Measurements from ENCODE around the gene LUZP2.

The LUZP2 gene

DNA sequence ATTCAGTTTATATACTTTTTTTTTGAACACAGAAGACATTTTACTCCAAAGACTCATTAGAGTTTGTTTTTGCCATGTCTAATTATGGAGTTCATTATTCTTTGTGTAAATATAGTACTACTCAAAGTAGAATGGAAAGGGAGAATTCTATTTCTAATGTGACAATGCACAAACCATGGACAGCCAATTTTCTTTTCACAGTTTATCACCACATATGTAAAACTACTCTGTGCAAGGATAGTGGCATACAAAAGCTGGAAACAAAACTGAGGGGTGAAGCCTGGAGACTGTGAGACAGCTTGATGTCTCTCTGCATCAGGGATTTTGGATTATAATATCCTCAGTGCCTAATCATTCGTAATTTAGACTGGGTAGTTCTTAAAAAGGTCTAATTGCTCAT is 75.5 kb downstream of the LUZP2 start:
- DNase-seq = no peak

DNA sequence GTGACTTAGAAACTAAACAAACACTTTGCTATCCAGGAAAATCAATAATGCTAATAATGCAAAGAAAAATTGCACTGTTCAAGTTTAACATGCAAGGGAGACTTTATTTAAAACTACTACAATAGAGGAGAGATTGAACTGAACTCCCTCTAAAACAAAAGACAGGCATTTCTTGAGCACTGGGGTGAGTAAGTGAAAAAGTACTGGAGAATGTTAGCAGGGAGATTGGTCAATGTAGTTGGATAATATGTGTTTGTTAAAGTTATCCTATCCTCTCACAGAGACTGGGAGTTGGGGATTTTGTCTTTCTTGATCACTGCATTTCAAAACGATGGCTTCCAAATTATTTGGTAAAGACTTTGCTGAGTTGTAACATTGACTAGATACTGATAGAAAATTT is 77.6 kb downstream of the LUZP2 start:
- DNase-seq = no peak

DNA sequence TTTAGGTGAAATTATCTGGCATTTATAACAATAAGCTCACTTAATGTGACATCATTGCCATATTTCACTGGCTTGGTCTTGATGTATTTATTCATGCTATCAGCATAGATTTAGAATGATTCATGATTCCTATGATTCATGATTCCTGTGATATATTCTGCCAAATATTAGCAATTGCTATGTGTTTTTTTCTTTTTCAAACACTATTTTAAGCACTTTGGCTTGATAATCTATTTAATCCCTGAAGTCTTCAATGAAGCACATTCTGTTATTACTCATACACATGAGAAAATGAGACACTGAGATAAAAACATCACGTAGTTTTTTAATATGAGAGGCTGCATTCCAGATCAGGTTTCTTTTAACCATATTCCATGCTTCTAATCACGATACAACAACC is 78.5 kb downstream of the LUZP2 start:
- DNase-seq = no peak

DNA sequence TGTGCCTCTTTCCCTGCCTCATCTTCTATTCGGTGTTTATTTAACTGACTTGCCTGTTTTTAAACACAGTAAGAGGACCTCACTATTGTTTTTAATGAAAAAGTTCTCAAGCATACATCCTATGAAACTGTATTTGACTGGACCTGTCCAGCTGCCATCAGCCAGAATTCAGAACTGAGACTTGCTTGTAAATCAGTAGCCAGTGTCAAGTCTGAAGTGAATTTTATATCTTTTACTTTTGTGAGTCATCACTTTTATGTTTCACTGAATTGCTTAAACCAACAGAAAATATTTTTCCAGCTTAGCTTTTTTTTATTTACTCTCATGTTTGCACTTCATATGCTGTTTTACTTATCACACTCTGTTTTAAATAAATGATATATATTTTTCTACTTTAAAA is 88.3 kb downstream of the LUZP2 start:
- no peak for DNase-seq

DNA sequence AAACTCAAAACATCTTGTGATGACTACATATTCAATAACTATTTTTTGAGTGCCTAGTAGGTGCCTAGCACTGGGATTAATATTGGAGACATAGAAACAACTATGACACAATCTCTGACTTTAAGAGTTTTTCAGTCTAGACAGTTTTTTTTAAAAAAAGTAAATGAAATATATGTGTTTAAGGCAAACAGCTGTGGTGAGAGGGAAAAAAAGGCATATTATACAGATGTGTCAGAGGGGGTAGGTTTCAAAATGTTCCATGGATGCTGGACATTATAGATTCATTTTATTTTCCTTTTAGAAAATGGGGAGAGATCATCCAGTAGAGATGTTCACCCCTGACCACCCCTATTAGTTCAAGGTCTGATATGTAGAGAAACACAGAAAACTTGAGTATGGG is 90.8 kb downstream of the LUZP2 start:
- DNase-seq = no peak

DNA sequence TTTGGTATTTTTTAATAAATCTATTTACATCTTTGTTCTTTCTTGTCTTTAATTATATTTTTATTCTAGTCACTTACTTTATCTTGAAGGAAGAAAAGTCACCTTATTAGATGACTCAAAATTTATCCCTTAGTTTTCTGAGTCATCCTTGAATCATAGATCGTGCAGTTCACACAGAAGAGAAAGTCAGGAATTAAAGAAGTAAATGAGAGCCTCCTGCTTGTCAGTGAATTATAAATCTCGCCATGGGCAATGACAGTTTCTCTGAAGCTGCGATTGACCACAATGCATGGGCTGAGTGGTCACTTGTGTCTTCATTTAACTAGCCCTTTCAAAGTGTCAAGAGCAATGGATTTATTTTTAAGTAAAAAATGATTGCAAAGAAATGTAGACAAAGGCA is 91.2 kb downstream of the LUZP2 start:
- no peak for DNase-seq

DNA sequence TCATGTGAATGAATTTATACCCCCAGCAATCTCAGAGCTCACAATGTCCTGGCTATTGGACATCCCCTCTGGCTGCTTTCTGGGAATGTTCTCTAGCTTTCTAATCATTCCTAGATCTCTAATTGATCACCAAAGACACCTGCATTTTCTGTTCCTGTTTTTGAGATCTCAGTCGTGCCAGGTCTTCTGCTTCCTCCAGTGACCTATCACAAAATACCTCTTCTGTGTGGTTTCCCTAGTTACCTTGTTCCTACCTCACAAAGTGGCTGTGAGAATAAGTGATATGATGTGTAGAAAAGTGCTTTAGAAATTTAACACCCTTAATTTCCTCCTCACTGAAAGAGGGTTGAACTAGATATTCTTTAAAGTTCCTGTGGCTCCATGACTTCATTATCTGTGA is 92.2 kb downstream of the LUZP2 start:
- DNase-seq = no peak

DNA sequence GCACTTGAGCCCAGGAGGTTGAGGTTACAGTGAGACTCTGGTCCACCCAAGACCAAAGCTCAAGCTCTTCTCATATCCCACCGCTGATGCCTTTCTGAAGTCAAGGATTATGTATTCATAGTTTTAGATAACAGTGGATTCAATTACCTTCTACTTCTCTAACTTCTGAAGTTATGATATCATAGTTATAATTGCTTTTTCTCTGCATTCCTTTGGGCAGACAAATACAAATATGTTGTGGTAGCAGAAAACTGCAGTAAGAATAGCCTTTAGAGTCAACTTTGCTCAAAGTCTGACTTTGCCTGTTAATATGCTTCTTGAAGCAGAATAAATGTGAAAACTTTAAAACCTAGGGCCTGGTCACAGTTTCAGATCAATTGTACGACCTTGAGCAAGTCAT is 94.4 kb downstream of the LUZP2 start:
- DNase-seq = no peak

DNA sequence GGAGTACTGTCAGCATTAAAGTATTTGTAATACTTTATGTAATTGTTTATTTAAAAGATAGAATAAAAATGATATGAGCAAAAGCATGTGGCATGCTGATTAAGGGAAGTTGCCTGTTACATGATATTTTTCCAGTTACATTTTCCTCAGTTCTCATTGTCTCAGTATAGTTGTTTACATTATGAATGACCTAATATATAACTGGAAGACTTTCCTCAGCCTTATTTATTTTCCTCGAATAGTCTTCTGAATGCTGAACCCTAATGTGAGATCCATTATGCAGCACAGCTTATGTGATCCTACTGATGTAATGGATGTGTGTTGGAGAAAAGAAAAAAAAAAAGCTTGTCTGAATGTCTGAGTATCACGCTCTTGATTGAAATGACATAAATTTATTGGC is 95.5 kb downstream of the LUZP2 start:
- no peak for DNase-seq

DNA sequence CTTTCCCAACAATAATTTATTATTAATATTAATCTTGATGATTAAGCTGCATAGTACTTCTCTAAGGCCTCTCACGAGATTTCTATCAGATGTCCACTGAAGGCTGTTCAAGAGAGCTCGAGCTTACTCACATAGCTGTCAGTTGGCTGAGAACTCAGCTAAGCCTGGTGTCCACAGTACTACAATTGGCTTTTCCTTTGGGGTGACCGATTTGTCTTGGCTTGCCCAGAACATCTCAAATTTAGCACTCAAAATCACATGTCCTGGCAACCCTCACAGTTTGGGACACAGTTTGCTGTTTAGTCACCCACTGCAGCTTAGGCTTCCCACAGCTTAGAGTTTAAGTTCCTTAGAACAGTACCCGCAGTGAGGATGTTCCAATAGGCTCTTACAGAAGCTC is 96.5 kb downstream of the LUZP2 start:
- DNase-seq = no peak

DNA sequence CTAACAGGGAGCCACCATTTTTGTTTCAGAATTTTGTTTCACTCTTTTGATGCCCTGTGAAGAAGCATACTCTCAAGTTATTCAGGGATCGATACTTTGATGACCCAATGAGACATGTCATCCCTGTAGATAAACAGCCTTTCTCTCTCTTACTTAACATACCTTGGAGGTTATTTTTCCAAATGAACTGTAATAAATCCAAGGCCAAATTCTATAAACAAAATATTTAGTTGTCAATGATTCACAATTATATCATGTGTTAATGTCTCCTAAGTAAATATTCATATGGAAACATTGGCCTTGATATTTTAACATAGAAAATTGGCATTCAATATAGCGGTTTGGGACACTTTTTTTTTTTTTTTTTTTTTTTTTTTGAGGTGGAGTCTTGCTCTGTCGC is 97.5 kb downstream of the LUZP2 start:
- DNase-seq = no peak

DNA sequence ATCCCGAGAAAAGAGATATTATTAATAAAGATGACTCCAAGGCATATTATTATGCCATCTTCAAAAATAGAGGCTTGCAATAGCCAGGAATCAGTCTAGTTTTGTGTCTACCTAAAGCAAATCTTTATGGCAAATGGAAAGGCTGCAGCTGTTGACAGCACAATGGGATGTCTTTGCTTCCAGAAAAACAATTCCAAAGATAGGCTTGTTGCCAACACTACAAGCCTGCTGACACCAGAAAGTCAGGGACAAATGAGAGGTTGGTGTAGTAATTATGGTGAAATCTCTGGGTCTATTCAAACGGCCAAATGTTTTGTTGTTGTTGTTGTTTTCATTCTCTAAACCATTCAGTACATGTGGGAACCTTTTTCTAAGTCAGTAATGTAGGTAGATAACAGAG is 101.8 kb downstream of the LUZP2 start:
- DNase-seq = no peak

DNA sequence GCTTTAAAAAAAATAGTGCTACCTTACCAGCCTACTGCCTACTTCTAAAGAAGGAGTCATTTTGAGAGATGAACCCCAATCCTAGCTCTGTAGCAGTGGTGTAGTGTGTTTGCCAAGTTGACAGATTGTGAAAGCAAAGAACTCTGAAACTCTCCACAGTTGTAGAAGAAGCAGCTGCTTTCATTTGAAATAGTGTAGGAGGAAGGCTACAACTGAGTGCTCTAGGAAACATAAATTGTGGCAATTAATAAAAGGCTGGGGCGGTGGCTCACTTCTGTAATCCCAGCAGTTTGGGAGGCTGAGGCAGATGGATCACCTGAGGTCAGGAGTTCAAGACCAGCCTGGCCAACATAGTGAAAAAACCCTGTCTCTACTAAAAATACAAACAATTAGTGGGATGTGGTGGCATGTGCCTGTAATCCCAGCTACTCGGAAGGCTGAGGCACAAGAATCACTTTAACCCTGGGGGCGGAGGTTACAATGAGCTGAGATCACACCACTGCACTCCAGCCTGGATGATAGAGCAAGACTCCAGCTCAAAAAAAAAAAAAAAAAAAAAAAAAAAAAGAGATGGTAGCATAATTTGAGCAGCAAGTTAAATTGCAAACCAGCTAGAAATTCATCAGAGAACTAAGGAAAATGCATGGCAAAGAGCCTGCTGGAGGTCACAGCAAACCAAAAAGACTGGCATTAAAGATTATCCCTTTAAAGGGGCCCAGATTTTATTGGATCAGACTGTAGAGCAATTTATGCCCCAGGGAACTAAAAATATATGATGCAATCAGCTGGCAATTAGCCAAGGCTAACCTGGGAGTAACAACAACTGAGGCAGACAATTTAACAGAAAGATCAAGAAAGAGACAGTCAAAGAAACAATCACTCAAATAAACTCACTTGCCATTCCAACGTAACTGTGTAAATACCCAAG is 112.6 kb downstream of the LUZP2 start:
- DNase-seq = no peak

DNA sequence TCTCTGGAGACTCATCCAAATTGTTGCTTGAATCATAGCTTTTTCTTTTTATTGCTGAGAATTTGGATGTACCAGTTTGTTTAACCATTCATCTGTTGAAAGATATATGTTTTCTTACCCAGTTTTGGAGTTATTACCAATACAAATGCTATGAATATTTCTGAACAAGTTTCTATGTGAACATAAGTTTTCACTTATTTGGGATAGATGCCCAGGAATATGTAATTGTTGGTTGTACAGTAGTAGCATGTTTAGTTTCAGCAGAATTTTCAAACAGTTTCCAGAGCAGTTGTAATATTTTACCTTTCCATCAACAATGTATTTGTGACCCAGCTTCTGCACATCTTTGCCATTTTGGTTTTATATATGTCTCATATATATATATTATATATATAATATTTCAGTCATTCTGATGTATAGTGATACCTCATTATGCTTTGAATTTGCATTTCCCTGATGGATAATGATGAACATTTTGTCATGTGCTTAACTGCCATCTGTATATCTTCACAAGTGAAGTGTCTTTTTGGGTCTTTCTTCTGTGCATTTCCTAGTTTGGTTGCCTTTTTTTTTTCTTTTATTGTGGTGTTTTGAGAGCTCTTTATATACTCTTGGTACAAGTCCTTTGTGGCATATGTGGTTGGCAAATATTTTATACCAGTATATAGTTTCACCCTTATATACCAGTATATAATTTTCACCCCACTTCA is 118.8 kb downstream of the LUZP2 start:
- DNase-seq = no peak

DNA sequence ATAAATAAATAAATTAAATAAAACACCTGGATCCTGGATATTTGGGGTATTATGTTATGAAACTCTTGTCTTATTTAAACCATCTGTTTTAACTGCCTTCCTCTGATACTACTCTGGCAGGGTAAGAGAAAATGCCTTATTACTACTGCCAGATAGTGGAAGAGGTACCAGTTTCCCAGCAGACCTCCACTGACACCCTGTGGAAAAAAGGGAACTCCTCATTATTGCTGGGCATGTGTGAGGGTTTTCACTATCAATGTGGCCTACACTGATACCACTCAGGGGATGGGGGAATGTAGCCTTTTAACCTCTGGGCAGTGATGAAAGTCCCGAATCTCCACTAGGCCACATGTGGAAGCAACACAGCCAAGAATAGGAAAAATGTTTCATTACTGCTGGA is 121.0 kb downstream of the LUZP2 start:
- no peak for DNase-seq

DNA sequence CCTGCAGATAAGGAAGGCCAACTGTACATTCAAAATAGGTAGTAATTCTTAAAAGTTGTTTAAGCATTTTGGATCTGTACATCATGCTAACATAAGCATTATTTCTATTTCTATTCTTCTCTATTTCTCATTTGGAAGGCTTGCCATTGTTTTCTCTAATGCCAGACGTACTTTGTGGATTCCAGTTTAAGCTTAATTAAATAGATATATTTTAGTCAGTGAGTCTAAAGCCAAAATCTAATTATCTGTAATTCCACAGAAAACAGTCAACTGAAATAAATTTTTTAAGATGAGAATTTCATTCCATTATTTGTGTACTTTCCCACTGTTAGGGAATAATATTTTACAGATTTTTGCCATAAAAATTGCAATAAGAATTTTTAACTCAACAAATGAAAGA is 123.0 kb downstream of the LUZP2 start:
- no peak for DNase-seq

DNA sequence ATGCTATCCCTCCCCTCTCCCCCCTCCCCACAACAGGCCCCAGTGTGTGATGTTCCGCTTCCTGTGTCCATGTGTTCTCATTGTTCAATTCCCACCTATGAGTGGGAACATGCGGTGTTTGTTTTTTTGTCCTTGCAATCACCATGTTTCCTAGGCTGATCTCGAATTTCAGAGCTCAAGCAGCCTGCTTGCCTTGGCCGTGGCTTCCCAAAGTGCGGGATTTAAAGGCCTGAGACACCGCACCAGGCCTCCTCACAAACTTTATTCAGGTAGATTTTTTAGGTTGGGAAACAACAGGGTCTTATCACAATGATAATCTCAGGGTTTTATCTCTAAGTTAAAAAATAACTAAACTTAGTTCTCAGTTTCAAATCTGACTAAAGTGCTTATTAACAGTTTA is 125.4 kb downstream of the LUZP2 start:
- no peak for DNase-seq

DNA sequence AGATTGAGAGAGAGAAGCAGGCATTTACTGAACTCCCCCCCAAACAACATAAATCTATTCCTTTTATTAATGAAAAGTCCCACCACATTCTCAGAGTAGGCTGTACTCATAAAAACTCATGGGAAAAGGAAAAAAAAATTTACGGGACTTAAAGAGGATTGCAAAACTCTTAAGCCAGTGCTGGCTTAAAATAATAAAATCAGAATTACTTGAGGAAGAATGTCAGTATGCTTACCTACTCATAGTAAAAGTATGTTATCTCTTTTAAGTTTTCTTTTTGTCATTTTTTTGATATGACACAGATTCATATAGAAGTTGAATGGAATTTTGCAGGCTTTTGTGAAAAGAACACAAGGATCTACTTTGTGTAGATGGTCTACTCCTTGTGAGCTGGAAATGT is 126.3 kb downstream of the LUZP2 start:
- DNase-seq = no peak

DNA sequence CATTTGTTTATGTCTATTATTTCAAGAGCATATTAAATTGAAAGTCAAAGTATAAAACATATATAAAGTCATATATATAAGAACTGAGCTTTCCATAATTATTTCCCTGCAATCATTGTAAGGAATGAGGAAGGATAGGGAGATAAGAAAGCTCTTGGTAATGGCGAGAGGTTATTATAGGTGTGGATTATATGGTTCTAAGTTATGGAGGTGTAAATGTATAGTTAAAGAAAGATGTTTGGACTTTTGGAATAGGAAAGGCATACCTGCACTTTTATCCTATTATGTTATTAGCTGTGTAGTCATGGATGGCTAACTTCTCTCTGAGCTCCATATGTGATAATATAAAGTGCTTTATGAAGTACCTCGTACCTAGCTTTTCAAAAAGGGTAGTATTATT is 127.6 kb downstream of the LUZP2 start:
- no peak for DNase-seq

DNA sequence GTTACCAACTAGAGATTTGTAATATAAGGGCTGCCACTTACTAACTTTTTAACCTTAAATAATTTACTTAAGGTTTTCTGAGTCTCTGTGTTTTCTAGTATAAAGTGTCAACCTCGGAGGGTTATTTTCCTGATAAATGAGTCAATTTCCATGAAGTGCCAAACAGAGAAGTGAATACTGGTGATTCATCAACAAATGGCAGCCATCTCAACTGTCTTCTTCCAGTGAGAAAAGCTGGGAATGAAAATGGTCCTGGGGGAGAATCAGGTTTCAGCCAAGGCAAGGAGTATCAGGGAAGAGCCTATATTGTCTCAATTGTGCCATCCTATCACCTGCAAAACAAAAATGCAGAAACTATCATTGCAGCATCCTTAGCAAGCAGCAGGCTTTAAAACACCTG is 129.1 kb downstream of the LUZP2 start:
- DNase-seq = no peak

DNA sequence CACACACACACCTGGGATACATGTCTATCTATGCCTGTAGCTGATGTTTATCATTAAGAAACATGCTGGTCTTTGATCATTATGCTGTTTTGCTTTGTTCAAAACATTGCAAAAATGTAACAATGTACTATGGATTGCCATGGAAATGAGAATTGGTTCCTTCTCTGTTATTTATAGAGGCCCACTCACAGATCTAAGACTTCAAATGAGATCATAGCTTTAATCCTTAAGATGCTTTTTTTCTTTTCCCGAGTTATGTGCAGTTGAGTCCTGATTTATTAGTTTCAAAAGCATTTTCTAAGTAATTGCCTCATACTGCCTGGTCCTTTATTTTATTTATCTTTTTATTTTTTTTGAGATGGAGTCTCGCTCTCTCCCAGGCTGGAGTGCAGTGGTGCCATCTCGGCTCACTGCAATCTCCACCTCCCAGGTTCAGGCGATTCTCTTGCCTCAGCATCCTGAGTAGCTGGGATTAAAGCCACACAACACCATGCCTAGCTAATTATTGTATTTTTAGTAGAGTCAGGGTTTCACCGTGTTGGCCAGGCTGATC is 131.4 kb downstream of the LUZP2 start:
- no peak for DNase-seq

DNA sequence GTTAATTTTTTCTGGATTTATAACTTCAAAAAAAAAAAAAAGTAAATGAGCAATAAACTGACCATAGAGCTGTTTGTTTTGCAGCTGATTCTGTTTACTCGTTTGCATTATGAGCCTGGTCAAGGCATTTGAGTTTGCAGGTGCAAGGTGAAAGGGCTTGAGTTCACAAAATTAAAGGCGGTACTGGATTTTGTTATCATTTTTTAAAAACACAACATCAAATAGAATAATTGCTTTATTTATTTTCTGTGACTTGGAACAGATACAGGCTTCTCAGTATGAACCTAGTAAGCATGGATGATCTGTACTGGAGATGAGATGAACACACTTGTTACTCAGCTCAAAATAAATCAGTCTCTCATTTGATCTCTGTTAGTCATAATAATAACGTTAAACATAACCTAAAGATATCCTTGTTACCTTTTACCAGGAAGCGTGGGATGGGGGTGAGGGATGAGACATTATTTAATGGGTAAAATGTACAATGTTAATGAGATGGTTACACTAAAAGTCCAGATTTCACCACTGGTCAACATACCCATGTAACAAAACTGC is 137.8 kb downstream of the LUZP2 start:
- DNase-seq = no peak

DNA sequence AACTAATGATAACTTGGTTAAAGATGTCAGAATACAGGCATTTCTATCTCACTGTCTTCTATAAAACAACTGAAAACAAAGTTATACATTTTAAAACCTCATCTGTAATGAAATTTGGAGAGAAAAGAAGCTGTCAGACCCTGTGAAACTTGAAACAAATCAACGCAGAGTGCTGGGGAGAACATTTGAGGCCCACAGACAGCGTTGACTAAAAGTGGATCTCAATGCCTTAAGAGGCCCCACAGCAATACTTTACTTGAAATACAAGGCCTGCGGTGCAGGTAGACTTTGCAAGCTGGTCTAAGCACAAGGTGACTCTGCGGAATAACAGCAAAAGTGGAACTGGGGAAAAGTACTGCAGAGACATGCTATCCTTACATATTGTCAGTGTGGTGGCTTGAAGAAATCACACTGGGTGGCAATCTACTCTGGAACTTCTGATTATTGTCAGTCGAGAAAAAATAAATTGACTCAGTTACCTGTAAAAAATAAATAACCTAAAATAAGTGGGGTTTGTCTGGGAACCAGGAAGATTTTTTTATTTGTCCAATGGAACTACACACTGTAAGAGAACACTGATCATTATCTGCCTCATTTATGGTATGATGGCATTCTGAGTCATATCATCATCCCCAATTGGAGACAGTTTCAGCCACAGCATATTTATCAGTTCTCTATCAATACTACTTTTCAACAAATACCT is 138.9 kb downstream of the LUZP2 start:
- DNase-seq = no peak

Data from stimulated activated naive CD4-positive, alpha-beta T cell treated with Interleukin-2 at 50 U/mL for 16 hours (primary cell).